ENCODE data around the gene GLT6D1. TPM values are rescaled to one million over a fixed set of nuclear protein-coding genes. Genes with fewer than 3 reads are reported as not detected.

GLT6D1 gene
- total RNA-seq, 3 donors from 2014 or later = not detected

- peaks cover 19% of the 10 kb centered on the region for H3K27me3 Mint-ChIP-seq (ENCODE audit: low read depth)
- DNase-seq (no peak), ATAC-seq (no peak)
- H3K4me1 Mint-ChIP-seq (ENCODE audit: low read depth) = no peaks in the 10 kb centered on the region
- H3K36me3 Mint-ChIP-seq (ENCODE audit: insufficient read depth) = no peaks in the 10 kb centered on the region
- H3K9me3 Mint-ChIP-seq = no peaks in the 10 kb centered on the region
- H3K4me3 Mint-ChIP-seq = no peak overlapping the region
Observed at GRCh38 chr9:135600296-135600817, 39.0 kb downstream of the GLT6D1 start.

GRCh38 chr9:135596211-135596610, 43.1 kb downstream of the GLT6D1 start:
- no peaks in the 10 kb centered on the region for H3K9me3 Mint-ChIP-seq
- no peak for ATAC-seq
- H3K4me1 Mint-ChIP-seq (ENCODE audit: low read depth) = no peaks in the 10 kb centered on the region
- peaks cover 22% of the 10 kb centered on the region for H3K27me3 Mint-ChIP-seq (ENCODE audit: low read depth)
- no peak for DNase-seq
- no peak overlapping the region for H3K4me3 Mint-ChIP-seq
- no peaks in the 10 kb centered on the region for H3K36me3 Mint-ChIP-seq (ENCODE audit: insufficient read depth)

DNA sequence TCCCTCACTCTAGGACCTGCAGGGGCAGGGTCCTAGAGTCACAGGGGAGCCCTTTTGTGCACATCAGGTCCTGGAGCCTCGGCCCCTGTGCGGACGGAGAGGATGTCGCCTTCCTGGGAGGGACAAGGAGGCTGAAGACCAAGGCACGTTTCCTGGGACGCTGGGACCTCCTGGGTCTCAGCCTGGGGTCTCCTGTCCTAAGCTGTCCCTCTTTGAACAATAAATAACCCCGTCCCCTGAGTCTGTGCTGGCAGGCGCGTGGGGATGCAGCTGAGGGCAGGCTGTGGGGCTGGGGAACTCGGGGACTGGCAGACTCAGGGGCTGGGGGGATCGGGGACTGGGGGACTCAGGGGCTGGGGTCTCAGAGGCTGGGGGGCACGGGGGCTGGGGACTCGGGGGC, 46.7 kb downstream of the GLT6D1 start:
- DNase-seq (no peak), ATAC-seq (no peak)
- no peaks in the 10 kb centered on the region for H3K9me3 Mint-ChIP-seq
- no peak overlapping the region for H3K4me3 Mint-ChIP-seq
- peaks cover 22% of the 10 kb centered on the region for H3K27me3 Mint-ChIP-seq (ENCODE audit: low read depth)
- H3K4me1 Mint-ChIP-seq (ENCODE audit: low read depth) = no peaks in the 10 kb centered on the region
- no peaks in the 10 kb centered on the region for H3K36me3 Mint-ChIP-seq (ENCODE audit: insufficient read depth)

GRCh38 chr9:135592331-135592590, 47.1 kb downstream of the GLT6D1 start:
- Mint-ChIP-seq H3K4me1 (ENCODE audit: low read depth) (no peaks in the 10 kb centered on the region), H3K27me3 (ENCODE audit: low read depth) (peaks cover 22% of the 10 kb centered on the region), H3K4me3 (no peak overlapping the region), H3K36me3 (ENCODE audit: insufficient read depth) (no peaks in the 10 kb centered on the region), H3K9me3 (no peaks in the 10 kb centered on the region)
- DNase-seq (no peak), ATAC-seq (no peak)

DNA sequence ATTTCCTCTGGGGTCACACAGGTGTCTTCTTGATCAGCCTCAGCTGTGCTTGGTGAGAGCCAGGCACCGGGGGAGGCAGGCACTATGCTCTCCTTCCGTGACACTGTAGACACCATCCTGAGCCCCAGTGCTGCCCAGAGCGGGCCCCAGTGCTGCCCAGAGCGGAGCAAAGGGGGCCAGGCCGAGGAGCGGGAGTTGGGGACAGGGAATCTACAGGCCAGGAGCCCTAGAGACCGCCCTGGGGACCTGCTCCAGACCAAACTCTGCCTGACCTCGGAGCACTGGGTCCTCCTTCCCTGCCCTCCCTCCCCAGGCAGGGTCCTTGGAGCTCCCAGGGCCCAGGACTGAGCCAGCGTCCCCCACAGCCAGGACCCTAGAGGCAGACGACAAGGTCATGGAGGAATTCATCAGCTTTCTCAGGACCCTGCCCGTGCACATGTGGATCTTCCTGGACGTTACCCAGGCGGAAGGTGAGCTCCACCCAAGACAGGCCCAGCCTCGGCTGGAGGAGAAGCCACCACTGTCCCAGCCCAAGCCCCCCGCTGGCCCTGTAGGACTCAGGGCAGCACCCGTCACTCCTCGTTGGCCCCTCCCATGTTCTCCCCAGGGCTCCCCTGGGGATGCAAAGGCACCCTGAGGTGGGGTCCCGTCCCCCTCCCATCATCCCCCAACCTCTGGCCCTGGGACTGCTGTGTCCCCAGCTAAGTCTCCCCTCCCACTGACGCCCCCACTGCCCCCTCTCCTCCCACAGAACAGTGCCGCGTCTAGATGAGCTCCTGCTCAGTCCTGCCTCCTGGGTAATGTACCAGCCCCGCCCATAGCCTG, 47.6 kb downstream of the GLT6D1 start:
- ATAC-seq (no peak), DNase-seq (no peak)
- H3K9me3 Mint-ChIP-seq = no peaks in the 10 kb centered on the region
- H3K36me3 Mint-ChIP-seq (ENCODE audit: insufficient read depth) = no peaks in the 10 kb centered on the region
- H3K4me1 Mint-ChIP-seq (ENCODE audit: low read depth) = no peaks in the 10 kb centered on the region
- no peak overlapping the region for H3K4me3 Mint-ChIP-seq
- peaks cover 22% of the 10 kb centered on the region for H3K27me3 Mint-ChIP-seq (ENCODE audit: low read depth)

GRCh38 chr9:135590486-135591079, 48.8 kb downstream of the GLT6D1 start:
- DNase-seq (no peak), ATAC-seq (no peak)
- Mint-ChIP-seq H3K9me3 (no peaks in the 10 kb centered on the region), H3K36me3 (ENCODE audit: insufficient read depth) (no peaks in the 10 kb centered on the region), H3K4me3 (no peak overlapping the region), H3K4me1 (ENCODE audit: low read depth) (no peaks in the 10 kb centered on the region), H3K27me3 (ENCODE audit: low read depth) (peaks cover 15% of the 10 kb centered on the region)

DNA sequence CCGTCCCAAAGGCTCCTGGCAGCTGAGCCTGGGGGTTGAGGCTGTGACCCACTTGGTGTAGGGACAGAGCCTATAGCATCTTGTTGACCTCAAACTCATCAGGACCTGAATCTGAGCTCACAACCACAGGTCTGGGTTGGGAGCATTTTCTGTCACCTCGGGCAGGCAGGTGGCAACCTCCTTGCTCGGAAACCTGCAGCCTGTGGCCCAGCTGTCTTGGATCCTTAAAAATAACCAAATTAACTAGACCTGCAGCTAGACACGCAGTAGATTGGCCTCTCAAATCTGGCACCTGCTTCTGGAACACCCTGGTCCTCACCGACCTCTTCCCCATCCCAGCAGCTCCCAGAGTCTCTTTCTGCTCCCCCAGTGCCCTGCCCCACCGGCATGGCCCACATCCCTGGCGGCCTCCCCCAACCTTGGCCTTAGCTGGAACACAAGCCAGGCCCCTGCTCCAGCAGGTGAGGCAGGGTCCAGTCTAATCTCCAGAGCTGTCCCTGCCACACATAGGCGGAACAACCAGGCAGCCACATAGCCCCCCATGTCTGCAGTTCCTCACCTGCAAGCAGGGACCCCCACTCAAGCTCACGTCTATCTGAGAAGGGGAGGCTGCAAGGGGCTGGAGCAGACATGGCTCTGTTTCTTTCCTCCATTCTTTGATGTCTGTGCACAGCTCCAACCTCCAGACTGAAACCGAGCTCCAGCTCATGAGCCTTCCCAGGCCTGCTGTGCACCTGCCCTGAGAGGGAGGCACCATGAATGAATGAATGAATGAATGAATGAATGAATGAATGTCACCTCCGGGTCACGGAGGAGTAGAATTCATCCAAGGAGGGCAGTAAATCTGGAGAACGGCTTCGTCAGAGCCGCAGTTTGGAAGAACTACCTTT, 49.5 kb downstream of the GLT6D1 start:
- H3K36me3 Mint-ChIP-seq (ENCODE audit: insufficient read depth) = no peaks in the 10 kb centered on the region
- DNase-seq (no peak), ATAC-seq (no peak)
- no peaks in the 10 kb centered on the region for H3K9me3 Mint-ChIP-seq
- H3K4me1 Mint-ChIP-seq (ENCODE audit: low read depth) = no peaks in the 10 kb centered on the region
- no peak overlapping the region for H3K4me3 Mint-ChIP-seq
- peaks cover 17% of the 10 kb centered on the region for H3K27me3 Mint-ChIP-seq (ENCODE audit: low read depth)

GRCh38 chr9:135588886-135589595, 50.3 kb downstream of the GLT6D1 start:
- H3K4me1 Mint-ChIP-seq (ENCODE audit: low read depth) = no peaks in the 10 kb centered on the region
- no peaks in the 10 kb centered on the region for H3K36me3 Mint-ChIP-seq (ENCODE audit: insufficient read depth)
- no peaks in the 10 kb centered on the region for H3K9me3 Mint-ChIP-seq
- ATAC-seq (no peak), DNase-seq (no peak)
- no peak overlapping the region for H3K4me3 Mint-ChIP-seq
- peaks cover 19% of the 10 kb centered on the region for H3K27me3 Mint-ChIP-seq (ENCODE audit: low read depth)

DNA sequence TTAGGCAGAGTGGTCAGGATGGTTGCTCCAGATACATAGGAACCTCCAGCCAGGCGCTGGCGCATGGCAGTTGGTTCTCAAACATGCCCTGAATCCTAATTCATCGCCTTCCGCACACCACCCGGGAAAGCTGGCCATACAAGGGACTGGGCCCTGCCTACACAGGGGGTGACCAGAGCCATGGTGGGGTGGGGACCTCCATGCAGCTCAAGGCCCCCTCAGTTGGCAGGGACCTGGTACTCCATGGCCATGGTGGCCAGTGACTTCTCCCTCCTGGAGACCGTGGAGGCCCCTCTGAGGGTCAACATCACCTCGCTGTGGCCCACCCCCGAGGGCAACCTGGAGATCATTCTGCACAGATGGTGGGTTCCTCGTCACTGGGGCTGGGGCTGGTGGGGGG, 51.0 kb downstream of the GLT6D1 start:
- Mint-ChIP-seq H3K27me3 (ENCODE audit: low read depth) (peaks cover 18% of the 10 kb centered on the region), H3K4me3 (no peak overlapping the region), H3K36me3 (ENCODE audit: insufficient read depth) (no peaks in the 10 kb centered on the region), H3K4me1 (ENCODE audit: low read depth) (no peaks in the 10 kb centered on the region), H3K9me3 (no peaks in the 10 kb centered on the region)
- DNase-seq (no peak), ATAC-seq (no peak)

DNA sequence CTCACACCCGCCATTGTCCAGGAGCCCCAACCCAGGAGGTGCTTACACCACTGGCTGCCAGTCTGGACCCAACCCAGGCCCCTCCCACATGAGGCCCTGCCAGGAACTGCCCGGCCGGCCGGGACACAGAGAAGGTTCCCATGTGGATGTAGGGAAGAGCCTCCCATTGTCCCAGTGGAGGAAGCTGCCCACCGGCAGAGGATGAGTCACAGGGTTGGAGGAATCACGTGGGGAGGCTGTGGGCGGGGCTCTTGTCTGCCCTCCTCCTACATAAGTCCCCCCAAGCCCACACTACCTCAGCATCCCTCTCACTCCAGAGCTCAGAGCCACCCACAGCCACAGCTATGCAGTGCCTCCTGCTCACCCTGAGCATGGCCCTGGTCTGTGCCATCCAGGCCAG, 51.7 kb downstream of the GLT6D1 start:
- Mint-ChIP-seq H3K27me3 (ENCODE audit: low read depth) (peaks cover 21% of the 10 kb centered on the region), H3K4me3 (no peak overlapping the region), H3K4me1 (ENCODE audit: low read depth) (no peaks in the 10 kb centered on the region), H3K36me3 (ENCODE audit: insufficient read depth) (no peaks in the 10 kb centered on the region), H3K9me3 (no peaks in the 10 kb centered on the region)
- ATAC-seq (no peak), DNase-seq (no peak)

DNA sequence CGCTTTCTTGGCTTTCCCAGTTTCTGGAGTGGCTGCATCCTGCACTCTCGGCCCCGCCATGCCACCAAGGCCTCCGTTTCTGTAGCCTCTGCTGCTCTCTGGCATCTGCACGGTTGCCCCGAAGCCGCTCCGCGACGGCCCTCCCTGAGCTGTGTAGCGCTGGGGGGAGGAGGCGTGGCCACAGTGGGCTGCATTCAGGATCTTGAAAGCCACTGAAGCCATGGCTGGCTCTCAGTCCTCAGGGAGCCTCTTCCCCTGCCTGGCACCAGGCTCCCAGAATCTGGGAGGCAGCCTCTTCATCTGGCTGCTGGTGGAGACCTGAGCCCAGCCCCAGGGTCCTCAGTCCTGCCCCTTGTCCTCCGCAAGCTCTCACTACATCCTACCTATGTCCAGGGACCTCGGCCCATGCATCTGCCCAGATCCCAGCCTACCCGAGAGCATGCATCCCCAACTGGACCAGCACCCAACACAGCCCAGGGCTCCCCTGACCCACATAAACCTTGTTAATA, 52.7 kb downstream of the GLT6D1 start:
- DNase-seq = no peak
- H3K36me3 Mint-ChIP-seq (ENCODE audit: insufficient read depth) = no peaks in the 10 kb centered on the region
- no peak overlapping the region for H3K4me3 Mint-ChIP-seq
- no peaks in the 10 kb centered on the region for H3K4me1 Mint-ChIP-seq (ENCODE audit: low read depth)
- peaks cover 22% of the 10 kb centered on the region for H3K27me3 Mint-ChIP-seq (ENCODE audit: low read depth)
- H3K9me3 Mint-ChIP-seq = no peaks in the 10 kb centered on the region
- no peak for ATAC-seq

GRCh38 chr9:135584934-135585333, 54.4 kb downstream of the GLT6D1 start:
- no peak for ATAC-seq
- H3K4me1 Mint-ChIP-seq (ENCODE audit: low read depth) = no peaks in the 10 kb centered on the region
- no peak for DNase-seq
- H3K4me3 Mint-ChIP-seq = no peak overlapping the region
- no peaks in the 10 kb centered on the region for H3K36me3 Mint-ChIP-seq (ENCODE audit: insufficient read depth)
- no peaks in the 10 kb centered on the region for H3K9me3 Mint-ChIP-seq
- peaks cover 19% of the 10 kb centered on the region for H3K27me3 Mint-ChIP-seq (ENCODE audit: low read depth)

DNA sequence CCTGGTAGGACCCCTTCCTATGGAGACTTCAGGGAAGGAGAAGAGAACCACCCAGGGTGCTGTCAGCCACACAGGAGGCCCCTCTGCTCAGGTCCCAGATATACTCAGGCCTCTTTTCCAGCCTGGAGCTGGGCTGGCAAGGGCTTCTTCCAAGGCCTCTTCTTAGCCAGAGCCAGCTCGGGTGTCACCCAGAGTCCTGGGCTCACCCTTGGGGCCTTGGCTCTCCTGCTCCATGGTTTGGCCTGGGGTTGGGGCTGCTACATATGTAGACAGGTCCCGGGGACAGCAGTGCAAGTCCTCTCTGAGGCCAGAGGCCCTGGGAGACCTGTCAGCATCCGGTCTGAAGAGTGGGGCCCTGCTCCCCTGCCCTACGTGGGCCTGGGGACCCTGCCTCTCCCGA, 55.0 kb downstream of the GLT6D1 start:
- ATAC-seq (no peak), DNase-seq (no peak)
- H3K27me3 Mint-ChIP-seq (ENCODE audit: low read depth) = peaks cover 14% of the 10 kb centered on the region
- H3K36me3 Mint-ChIP-seq (ENCODE audit: insufficient read depth) = no peaks in the 10 kb centered on the region
- H3K9me3 Mint-ChIP-seq = no peaks in the 10 kb centered on the region
- H3K4me3 Mint-ChIP-seq = no peak overlapping the region
- H3K4me1 Mint-ChIP-seq (ENCODE audit: low read depth) = no peaks in the 10 kb centered on the region

DNA sequence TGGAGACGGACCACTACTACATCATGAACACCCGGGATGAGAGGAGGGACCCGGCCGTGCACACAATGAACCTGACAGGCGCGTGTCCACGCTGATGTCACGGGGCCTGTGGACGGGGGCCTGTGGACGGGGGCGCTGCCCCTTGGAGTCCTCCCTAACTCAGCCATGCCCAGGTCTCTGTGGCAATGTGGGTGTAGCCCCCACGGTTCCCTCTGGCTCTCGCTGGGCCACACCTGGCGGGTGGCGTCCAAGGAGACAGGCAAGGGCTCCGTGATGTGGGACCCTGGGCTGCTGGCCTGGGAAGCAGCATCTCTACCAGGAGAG, 55.7 kb downstream of the GLT6D1 start:
- Mint-ChIP-seq H3K4me3 (no peak overlapping the region), H3K9me3 (no peaks in the 10 kb centered on the region), H3K36me3 (ENCODE audit: insufficient read depth) (no peaks in the 10 kb centered on the region), H3K27me3 (ENCODE audit: low read depth) (peaks cover 14% of the 10 kb centered on the region), H3K4me1 (ENCODE audit: low read depth) (no peaks in the 10 kb centered on the region)
- no peak for DNase-seq
- no peak for ATAC-seq

Measured in activated T-cell treated with anti-CD3 and anti-CD28 coated beads, Interleukin-2, amount 50 U/mL, for 4 hours (primary cell).